SU-DHL-6 (cell line): ENCODE results near the gene SNX30.

Source experiments
- EZH2phosphoT487 ChIP-seq: fragments of 200-600 bp; sonication (generic), shearing (Covaris generic); conservative IDR thresholded peaks from 2 replicates; pipeline ENCODE4 v1.6.1; 2018; ENCODE audit warnings: mild to moderate bottlenecking, antibody characterized with exemption, low read length, moderate library complexity, mixed read lengths
- TF ChIP-seq, protein P1 (sequence below): fragments of 200-600 bp; sonication (generic); IDR thresholded peaks from one replicate; pipeline ENCODE4 v1.5.1; 2017; ENCODE audit warnings: antibody characterized with exemption, mild to moderate bottlenecking, low read length, moderate library complexity; ENCODE audit not compliant: insufficient read depth, poor library complexity, severe bottlenecking

DNA sequence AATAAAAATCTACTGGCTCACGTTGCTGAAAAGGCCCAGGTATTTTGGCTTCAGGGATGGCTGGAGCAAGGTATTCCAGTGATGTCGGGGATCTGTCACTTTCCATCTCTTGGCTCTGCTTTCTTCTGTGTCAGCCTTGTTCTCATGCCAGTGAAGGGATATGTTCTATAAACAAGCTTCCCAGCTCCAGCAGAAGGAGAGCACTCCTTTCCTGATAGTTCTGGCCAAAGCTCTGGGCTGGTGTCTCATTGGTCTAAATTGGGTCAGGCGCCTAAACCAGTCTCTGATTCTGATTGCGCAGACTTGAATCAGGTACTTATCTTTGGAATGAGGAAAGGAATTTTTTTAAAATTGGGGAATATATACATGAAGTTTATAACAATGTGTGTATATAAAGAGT lies 5.1 kb downstream of the SNX30 start:
- TF ChIP-seq, protein P1, sequence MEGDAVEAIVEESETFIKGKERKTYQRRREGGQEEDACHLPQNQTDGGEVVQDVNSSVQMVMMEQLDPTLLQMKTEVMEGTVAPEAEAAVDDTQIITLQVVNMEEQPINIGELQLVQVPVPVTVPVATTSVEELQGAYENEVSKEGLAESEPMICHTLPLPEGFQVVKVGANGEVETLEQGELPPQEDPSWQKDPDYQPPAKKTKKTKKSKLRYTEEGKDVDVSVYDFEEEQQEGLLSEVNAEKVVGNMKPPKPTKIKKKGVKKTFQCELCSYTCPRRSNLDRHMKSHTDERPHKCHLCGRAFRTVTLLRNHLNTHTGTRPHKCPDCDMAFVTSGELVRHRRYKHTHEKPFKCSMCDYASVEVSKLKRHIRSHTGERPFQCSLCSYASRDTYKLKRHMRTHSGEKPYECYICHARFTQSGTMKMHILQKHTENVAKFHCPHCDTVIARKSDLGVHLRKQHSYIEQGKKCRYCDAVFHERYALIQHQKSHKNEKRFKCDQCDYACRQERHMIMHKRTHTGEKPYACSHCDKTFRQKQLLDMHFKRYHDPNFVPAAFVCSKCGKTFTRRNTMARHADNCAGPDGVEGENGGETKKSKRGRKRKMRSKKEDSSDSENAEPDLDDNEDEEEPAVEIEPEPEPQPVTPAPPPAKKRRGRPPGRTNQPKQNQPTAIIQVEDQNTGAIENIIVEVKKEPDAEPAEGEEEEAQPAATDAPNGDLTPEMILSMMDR: no peak
- no peak for TF ChIP-seq EZH2phosphoT487
